Colonic mucosa (tissue), 4 donors: ENCODE measurements around the gene TMEM95. TPM values are rescaled to one million over a fixed set of nuclear protein-coding genes. Genes with fewer than 3 reads are reported as not detected.

Source experiments
- DNase-seq: peaks from one replicate; pipeline ENCODE4 v3.0.0-alpha.2; 2020
- H3K27ac ChIP-seq: fragments of 200-600 bp; one replicate; pipeline ENCODE4 v1.8.0; 2021
- H3K27me3 ChIP-seq: fragments of 200-600 bp; one replicate; pipeline ENCODE4 v1.8.0; 2021
- H3K36me3 ChIP-seq: fragments of 200-600 bp; one replicate; pipeline ENCODE4 v1.8.0; 2021
- H3K4me1 ChIP-seq: fragments of 200-600 bp; one replicate; pipeline ENCODE4 v1.8.0; 2021; ENCODE audit warnings: mild to moderate bottlenecking
- H3K4me3 ChIP-seq: fragments of 200-600 bp; one replicate; pipeline ENCODE4 v1.8.0; 2021
- H3K9ac ChIP-seq, 2 donors: one replicate each; pipeline ENCODE4 v1.7.0; 2013; ENCODE audit warnings: control low read depth in 2 of 2, low read depth in 2 of 2, low read length in 2 of 2
- H3K9me3 ChIP-seq: fragments of 200-600 bp; one replicate; pipeline ENCODE4 v1.8.0; 2021
- CTCF ChIP-seq: fragments of 200-600 bp; IDR thresholded peaks from one replicate; pipeline ENCODE4 v1.8.0; 2022; ENCODE audit warnings: antibody characterized with exemption, mild to moderate bottlenecking
- intact Hi-C: fragments of 100-400 bp; cut with DNase I; formaldehyde crosslinking; loops from one replicate; pipeline ENCODE4 v1.14.1; 2022
- total RNA-seq, 2 donors: library from RNA; stranded (reverse); fragmentation: NEBNext Ultra II Directional in 1 of 2; extraction: Animal tissue kit (Norgen Biotek cat#: 25700) in 1 of 2; gene quantifications; one replicate each; pipeline ENCODE4 v1.2.1, GENCODE V29; 2021
- donor health status: healthy.
- donor health status: DM: no; HTN: no; CAD: no.
- donor health status: DM: no; HTN: no; CAD: no.

The TMEM95 gene
- total RNA-seq, result not detected

GRCh38 chr17:7355053-7355452, at the start of gene TMEM95:
TMEM95 (plus strand) TSS chr17:7355156; CDS start chr17:7355205, 49 bp downstream.
- TF ChIP-seq CTCF, result no peak
- intact Hi-C loops, result loop anchor here (5.0 to 10.0 kb wide), 3 partner anchors 82 to 210 kb away; partner anchors contain the start of genes FGF11, SENP3 and TMEM102
- H3K27ac ChIP-seq, result peak within 1 kb of the TSS; percentile 47
- H3K36me3 ChIP-seq, result no peaks in the 10 kb centered on the region
- H3K27me3 ChIP-seq, result no peaks in the 10 kb centered on the region
- peak within 1 kb of the TSS; percentile 23 to 44 for H3K9ac ChIP-seq
- H3K9me3 ChIP-seq, result no peaks in the 10 kb centered on the region
- H3K4me3 ChIP-seq, result no peak within 1 kb of the TSS
- peaks cover 14% of the 10 kb centered on the region for H3K4me1 ChIP-seq
- DNase-seq, result peak; percentile 41

- peak within 1 kb of the TSS; percentile 79 to 98 for H3K9ac ChIP-seq
- no peaks in the 10 kb centered on the region for H3K27me3 ChIP-seq
- peaks cover 12% of the 10 kb centered on the region for H3K36me3 ChIP-seq
- no peaks in the 10 kb centered on the region for H3K9me3 ChIP-seq
- H3K27ac ChIP-seq, result peak within 1 kb of the TSS; percentile 92
- H3K4me3 ChIP-seq, result peak within 1 kb of the TSS; percentile 74
- DNase-seq, result peak; percentile 100
- no peak for TF ChIP-seq CTCF
- intact Hi-C loops, result no loop called here
- H3K4me1 ChIP-seq, result peaks cover 7% of the 10 kb centered on the region
Observed at GRCh38 chr17:7306911-7307685, 47.9 kb upstream of the TMEM95 start, which contains the start of gene EIF5A. EIF5A (plus strand) TSS chr17:7307628; CDS start chr17:7309636, 2,008 bp downstream.

GRCh38 chr17:7307686-7308624, 47.0 kb upstream of the TMEM95 start:
- Histone ChIP-seq H3K27me3 (no peaks in the 10 kb centered on the region), H3K4me1 (peaks cover 7% of the 10 kb centered on the region), H3K9ac (peak overlapping the region; percentile 79 to 98), H3K4me3 (peak overlapping the region; percentile 74), H3K27ac (peak overlapping the region; percentile 92), H3K9me3 (no peaks in the 10 kb centered on the region), H3K36me3 (peaks cover 20% of the 10 kb centered on the region)
- intact Hi-C loops, result no loop called here
- peak; percentile 59 for DNase-seq
- no peak for TF ChIP-seq CTCF

GRCh38 chr17:7308625-7309433, 46.1 kb upstream of the TMEM95 start:
- H3K27ac ChIP-seq, result peak overlapping the region; percentile 92
- no peak for TF ChIP-seq CTCF
- H3K9me3 ChIP-seq, result no peaks in the 10 kb centered on the region
- H3K9ac ChIP-seq, result peak overlapping the region; percentile 79 to 98
- H3K36me3 ChIP-seq, result peaks cover 29% of the 10 kb centered on the region
- intact Hi-C loops, result no loop called here
- peak; percentile 94 for DNase-seq
- H3K4me3 ChIP-seq, result peak overlapping the region; percentile 74
- H3K27me3 ChIP-seq, result no peaks in the 10 kb centered on the region
- peaks cover 11% of the 10 kb centered on the region for H3K4me1 ChIP-seq

GRCh38 chr17:7309628-7310027, 45.3 kb upstream of the TMEM95 start:
- peaks cover 16% of the 10 kb centered on the region for H3K4me1 ChIP-seq
- H3K9me3 ChIP-seq, result no peaks in the 10 kb centered on the region
- TF ChIP-seq CTCF, result no peak
- intact Hi-C loops, result no loop called here
- peak overlapping the region; percentile 92 for H3K27ac ChIP-seq
- no peak for DNase-seq
- H3K36me3 ChIP-seq, result peaks cover 30% of the 10 kb centered on the region
- no peak overlapping the region for H3K4me3 ChIP-seq
- H3K9ac ChIP-seq, result peak overlapping the region in 1 of 2 donors; percentile 79
- no peaks in the 10 kb centered on the region for H3K27me3 ChIP-seq
